Lung microvascular endothelial cell (primary cell): ENCODE results near the gene TMEM37. TPM values are rescaled to one million over a fixed set of nuclear protein-coding genes. Genes with fewer than 3 reads are reported as not detected.

Experiments used
- total RNA-seq: library from RNA; depleted of rRNA; stranded (reverse); fragments of >200 nt; gene quantifications from 2 replicates; pipeline ENCODE4 v1.2.1, GENCODE V29; 2014

The TMEM37 gene
- total RNA-seq, 1 donor from 2014 or later, result 0.20 TPM

Other genes starting within 250 kb of the TMEM37 start
- 4.6 and 7.2 TPM in 2 replicates for gene STEAP3, start 208.0 kb upstream of the TMEM37 start, total RNA-seq
- 8.1 and 12.7 TPM in 2 replicates for gene C2orf76, start 65.0 kb upstream of the TMEM37 start, total RNA-seq
- 84.5 and 102 TPM in 2 replicates for gene DBI, start 64.9 kb upstream of the TMEM37 start, total RNA-seq
- gene SCTR, start 92.6 kb downstream of the TMEM37 start, total RNA-seq, result not detected in 2 replicates
- gene CFAP221, start 112.6 kb downstream of the TMEM37 start, total RNA-seq, result not detected in 2 replicates
- 6.1 and 6.2 TPM in 2 replicates for gene TMEM177, start 247.3 kb downstream of the TMEM37 start, total RNA-seq